ENCODE data around the gene SLC9A9. TPM values are rescaled to one million over a fixed set of nuclear protein-coding genes. Genes with fewer than 3 reads are reported as not detected.

SLC9A9 gene
- total RNA-seq, 1 experiment from 2014 or later = 2.2 TPM

GRCh38 chr3:143476965-143477640, 371.2 kb downstream of the SLC9A9 start:
- Mint-ChIP-seq H3K4me1 (ENCODE audit: insufficient read depth, unreplicated experiment) (no peaks in the 10 kb centered on the region), H3K4me3 (ENCODE audit: unreplicated experiment) (no peak overlapping the region), H3K27me3 (ENCODE audit: insufficient read depth, unreplicated experiment) (no peaks in the 10 kb centered on the region), H3K27ac (ENCODE audit: low read depth, unreplicated experiment) (no peak overlapping the region), H3K9me3 (ENCODE audit: unreplicated experiment) (no peaks in the 10 kb centered on the region), H3K36me3 (ENCODE audit: insufficient read depth, unreplicated experiment) (no peaks in the 10 kb centered on the region)
- intact Hi-C loops (cut with micrococcal nuclease) = no loop called here
- BruUV-seq (replicated peaks) = no TSS peak
- TF ChIP-seq CTCF (IDR thresholded peaks at IDR 0.05; ENCODE audit: unreplicated experiment) = no peak
- ChIA-PET CTCF (no interaction called here), POLR2A (no interaction called here)
- no peak for DNase-seq (ENCODE audit: unreplicated experiment)

- Mint-ChIP-seq H3K36me3 (ENCODE audit: insufficient read depth, unreplicated experiment) (no peaks in the 10 kb centered on the region), H3K4me1 (ENCODE audit: insufficient read depth, unreplicated experiment) (no peaks in the 10 kb centered on the region), H3K4me3 (ENCODE audit: unreplicated experiment) (no peak overlapping the region), H3K9me3 (ENCODE audit: unreplicated experiment) (no peaks in the 10 kb centered on the region), H3K27ac (ENCODE audit: low read depth, unreplicated experiment) (no peak overlapping the region), H3K27me3 (ENCODE audit: insufficient read depth, unreplicated experiment) (no peaks in the 10 kb centered on the region)
- intact Hi-C loops (cut with micrococcal nuclease) = no loop called here
- no peak for DNase-seq (ENCODE audit: unreplicated experiment)
- POLR2A ChIA-PET = interaction anchor here (0.6 kb wide), 1 partner anchor 9 kb away, joined by 3 read pairs; no protein-coding TSS in a partner anchor
- CTCF ChIA-PET = no interaction called here
- TF ChIP-seq CTCF (IDR thresholded peaks at IDR 0.05; ENCODE audit: unreplicated experiment) = no peak
- no TSS peak for BruUV-seq (replicated peaks)
Measured at GRCh38 chr3:143475981-143476380, 372.3 kb downstream of the SLC9A9 start.

GRCh38 chr3:143472731-143473523, 375.3 kb downstream of the SLC9A9 start:
- BruUV-seq (replicated peaks) = no TSS peak
- POLR2A ChIA-PET = no interaction called here
- CTCF ChIA-PET = interaction anchor here (0.7 kb wide), 1 partner anchor 12 kb away, joined by 3 read pairs; no protein-coding TSS in a partner anchor
- intact Hi-C loops (cut with micrococcal nuclease) = no loop called here
- Mint-ChIP-seq H3K36me3 (ENCODE audit: insufficient read depth, unreplicated experiment) (no peaks in the 10 kb centered on the region), H3K27ac (ENCODE audit: low read depth, unreplicated experiment) (no peak overlapping the region), H3K9me3 (ENCODE audit: unreplicated experiment) (no peaks in the 10 kb centered on the region), H3K4me3 (ENCODE audit: unreplicated experiment) (no peak overlapping the region), H3K4me1 (ENCODE audit: insufficient read depth, unreplicated experiment) (peaks cover 4% of the 10 kb centered on the region), H3K27me3 (ENCODE audit: insufficient read depth, unreplicated experiment) (no peaks in the 10 kb centered on the region)
- DNase-seq (ENCODE audit: unreplicated experiment) = no peak
- no peak for TF ChIP-seq CTCF (IDR thresholded peaks at IDR 0.05; ENCODE audit: unreplicated experiment)

- intact Hi-C loops (cut with micrococcal nuclease) = no loop called here
- CTCF ChIA-PET = no interaction called here
- no peak for DNase-seq (ENCODE audit: unreplicated experiment)
Measured at GRCh38 chr3:143471705-143472104, 376.6 kb downstream of the SLC9A9 start.

More at GRCh38 chr3:143471705-143472104, 376.6 kb downstream of the SLC9A9 start:
- H3K4me3 Mint-ChIP-seq (ENCODE audit: unreplicated experiment) = no peak overlapping the region
- H3K4me1 Mint-ChIP-seq (ENCODE audit: insufficient read depth, unreplicated experiment) = peaks cover 4% of the 10 kb centered on the region
- no TSS peak for BruUV-seq (replicated peaks)
- no peak overlapping the region for H3K27ac Mint-ChIP-seq (ENCODE audit: low read depth, unreplicated experiment)
- H3K36me3 Mint-ChIP-seq (ENCODE audit: insufficient read depth, unreplicated experiment) = no peaks in the 10 kb centered on the region
- no peak for TF ChIP-seq CTCF (IDR thresholded peaks at IDR 0.05; ENCODE audit: unreplicated experiment)
- no peaks in the 10 kb centered on the region for H3K27me3 Mint-ChIP-seq (ENCODE audit: insufficient read depth, unreplicated experiment)
- no peaks in the 10 kb centered on the region for H3K9me3 Mint-ChIP-seq (ENCODE audit: unreplicated experiment)
- POLR2A ChIA-PET = no interaction called here

Data from MCF 10A (cell line).